OCI-LY1 (cell line): ENCODE results near the gene LHX3.

ENCODE experiments used
- H2AFZ ChIP-seq: fragments of 200-600 bp; sonication (generic), shearing (Covaris generic); 2 replicates; pipeline ENCODE4 v1.6.0; 2014; ENCODE audit warnings: antibody characterized with exemption, mild to moderate bottlenecking, low read length
- H3F3A ChIP-seq: fragments of 200-600 bp; sonication (generic), shearing (Covaris generic); 2 replicates; pipeline ENCODE4 v1.6.0; 2014; ENCODE audit warnings: mild to moderate bottlenecking, antibody characterized with exemption, low read length, moderate library complexity; ENCODE audit not compliant: insufficient read depth
- H3K27ac ChIP-seq: fragments of 200-600 bp; sonication (generic); 2 replicates; pipeline ENCODE4 v1.5.1; 2014; ENCODE audit warnings: low read length, mixed run types, mild to moderate bottlenecking, low read depth; ENCODE audit not compliant: poor library complexity, severe bottlenecking
- H3K27me3 ChIP-seq: fragments of 200-600 bp; sonication (generic); 2 replicates; pipeline ENCODE4 v1.6.0; 2014; ENCODE audit warnings: antibody characterized with exemption, mild to moderate bottlenecking, low read length, moderate library complexity; ENCODE audit not compliant: insufficient read depth
- H3K36me3 ChIP-seq: fragments of 200-600 bp; sonication (generic); 2 replicates; pipeline ENCODE4 v1.6.1; 2014; ENCODE audit warnings: mild to moderate bottlenecking, antibody characterized with exemption, low read length, moderate library complexity, mixed read lengths; ENCODE audit not compliant: insufficient read depth
- H3K4me1 ChIP-seq: fragments of 200-600 bp; sonication (generic); 2 replicates; pipeline ENCODE4 v1.5.1; 2014; ENCODE audit warnings: mild to moderate bottlenecking, low read length, moderate library complexity; ENCODE audit not compliant: insufficient read depth, severe bottlenecking
- H3K4me2 ChIP-seq: fragments of 200-600 bp; sonication (generic), shearing (Covaris generic); 2 replicates; pipeline ENCODE4 v1.6.1; 2014; ENCODE audit warnings: low read length
- H3K4me3 ChIP-seq: fragments of 200-600 bp; sonication (generic); 2 replicates; pipeline ENCODE4 v1.5.1; 2014; ENCODE audit warnings: low read length, low read depth, mild to moderate bottlenecking, mixed read lengths; ENCODE audit not compliant: poor library complexity, severe bottlenecking
- H3K79me2 ChIP-seq: fragments of 200-600 bp; shearing (Covaris generic); 2 replicates; pipeline ENCODE4 v1.6.1; 2016; ENCODE audit warnings: mixed run types, low read length, mixed read lengths; ENCODE audit not compliant: insufficient read depth
- H3K9ac ChIP-seq: fragments of 200-600 bp; sonication (generic), shearing (Covaris generic); 2 replicates; pipeline ENCODE4 v1.6.1; 2014; ENCODE audit warnings: mild to moderate bottlenecking, low read length, mixed read lengths
- H3K9me2 ChIP-seq: fragments of 200-600 bp; sonication (generic), shearing (Covaris generic); 2 replicates; pipeline ENCODE4 v1.6.1; 2014; ENCODE audit warnings: low read depth, mild to moderate bottlenecking, low read length, mixed read lengths
- H3K9me3 ChIP-seq: fragments of 200-600 bp; shearing (Covaris generic); 2 replicates; pipeline ENCODE4 v1.6.1; 2014; ENCODE audit warnings: low read length, mixed read lengths
- H4K20me1 ChIP-seq: fragments of 200-600 bp; sonication (generic), shearing (Covaris generic); 2 replicates; pipeline ENCODE4 v1.6.0; 2016; ENCODE audit warnings: mild to moderate bottlenecking, low read length; ENCODE audit not compliant: insufficient read depth
- EZH2 ChIP-seq: fragments of 200-600 bp; sonication (generic), shearing (Covaris generic); IDR thresholded peaks from 2 replicates; pipeline ENCODE4 v1.8.0; 2017; ENCODE audit warnings: borderline replicate concordance, mixed run types, mild to moderate bottlenecking, antibody characterized with exemption, low read length, moderate library complexity, mixed read lengths
- TF ChIP-seq, protein P1 (sequence below): fragments of 200-600 bp; sonication (generic), shearing (Covaris generic); IDR thresholded peaks from 2 replicates; pipeline ENCODE4 v1.5.1; 2017; ENCODE audit warnings: mild to moderate bottlenecking, antibody characterized with exemption, low read length, moderate library complexity, mixed read lengths

Gene LHX3

GRCh38 chr9:136197084-136197875 lies 7.6 kb downstream of the LHX3 start:
- TF ChIP-seq, protein P1, sequence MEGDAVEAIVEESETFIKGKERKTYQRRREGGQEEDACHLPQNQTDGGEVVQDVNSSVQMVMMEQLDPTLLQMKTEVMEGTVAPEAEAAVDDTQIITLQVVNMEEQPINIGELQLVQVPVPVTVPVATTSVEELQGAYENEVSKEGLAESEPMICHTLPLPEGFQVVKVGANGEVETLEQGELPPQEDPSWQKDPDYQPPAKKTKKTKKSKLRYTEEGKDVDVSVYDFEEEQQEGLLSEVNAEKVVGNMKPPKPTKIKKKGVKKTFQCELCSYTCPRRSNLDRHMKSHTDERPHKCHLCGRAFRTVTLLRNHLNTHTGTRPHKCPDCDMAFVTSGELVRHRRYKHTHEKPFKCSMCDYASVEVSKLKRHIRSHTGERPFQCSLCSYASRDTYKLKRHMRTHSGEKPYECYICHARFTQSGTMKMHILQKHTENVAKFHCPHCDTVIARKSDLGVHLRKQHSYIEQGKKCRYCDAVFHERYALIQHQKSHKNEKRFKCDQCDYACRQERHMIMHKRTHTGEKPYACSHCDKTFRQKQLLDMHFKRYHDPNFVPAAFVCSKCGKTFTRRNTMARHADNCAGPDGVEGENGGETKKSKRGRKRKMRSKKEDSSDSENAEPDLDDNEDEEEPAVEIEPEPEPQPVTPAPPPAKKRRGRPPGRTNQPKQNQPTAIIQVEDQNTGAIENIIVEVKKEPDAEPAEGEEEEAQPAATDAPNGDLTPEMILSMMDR = no peak
- TF ChIP-seq EZH2 = no peak
- H3K27me3 ChIP-seq = 0 out of 2 replicates have a peak, but pooled peaks cover 3% of the 10 kb centered on the region
- H3K4me2 ChIP-seq = peak overlapping the region; percentile 44; the same call in 1 of the 2 replicates
- no peaks in the 10 kb centered on the region for H3K9me2 ChIP-seq
- no peaks in the 10 kb centered on the region for H3K36me3 ChIP-seq
- H4K20me1 ChIP-seq = no peaks in the 10 kb centered on the region
- no peaks in the 10 kb centered on the region for H3K79me2 ChIP-seq
- no peaks in the 10 kb centered on the region for H3F3A ChIP-seq
- no peak overlapping the region for H3K9ac ChIP-seq
- no peaks in the 10 kb centered on the region for H3K9me3 ChIP-seq
- H3K27ac ChIP-seq = no peak overlapping the region
- no peak overlapping the region for H2AFZ ChIP-seq
- no peak overlapping the region for H3K4me3 ChIP-seq
- peaks cover 13% of the 10 kb centered on the region for H3K4me1 ChIP-seq

- Histone ChIP-seq H3K36me3 (no peaks in the 10 kb centered on the region), H3F3A (no peaks in the 10 kb centered on the region), H4K20me1 (no peaks in the 10 kb centered on the region), H3K9ac (no peak overlapping the region), H3K9me2 (no peaks in the 10 kb centered on the region), H3K27me3 (0 out of 2 replicates have a peak, but pooled peaks cover 3% of the 10 kb centered on the region), H3K4me2 (peak overlapping the region; percentile 44), H3K4me3 (no peak overlapping the region), H2AFZ (no peak overlapping the region), H3K9me3 (no peaks in the 10 kb centered on the region), H3K27ac (no peak overlapping the region), H3K4me1 (peaks cover 13% of the 10 kb centered on the region), H3K79me2 (no peaks in the 10 kb centered on the region)
- TF ChIP-seq, protein P1 = no peak
- no peak for TF ChIP-seq EZH2
Measured at GRCh38 chr9:136196404-136197083, 8.4 kb downstream of the LHX3 start.

GRCh38 chr9:136194540-136194939 lies 10.4 kb downstream of the LHX3 start:
- H3K79me2 ChIP-seq = no peaks in the 10 kb centered on the region
- no peaks in the 10 kb centered on the region for H3F3A ChIP-seq
- H3K9me2 ChIP-seq = no peaks in the 10 kb centered on the region
- H3K4me1 ChIP-seq = peaks cover 13% of the 10 kb centered on the region
- no peaks in the 10 kb centered on the region for H3K9me3 ChIP-seq
- 0 out of 2 replicates have a peak, but pooled peaks cover 3% of the 10 kb centered on the region for H3K27me3 ChIP-seq
- no peak overlapping the region for H3K4me3 ChIP-seq
- no peaks in the 10 kb centered on the region for H3K36me3 ChIP-seq
- H3K4me2 ChIP-seq = no peak overlapping the region
- TF ChIP-seq, protein P1 = no peak
- no peak for TF ChIP-seq EZH2
- H2AFZ ChIP-seq = no peak overlapping the region
- H3K9ac ChIP-seq = no peak overlapping the region
- H4K20me1 ChIP-seq = no peaks in the 10 kb centered on the region
- no peak overlapping the region for H3K27ac ChIP-seq
